IMR-90 (cell line): ENCODE measurements around the gene NRIP3. TPM values are rescaled to one million over a fixed set of nuclear protein-coding genes. Genes with fewer than 3 reads are reported as not detected.
A peak's percentile ranks its signal among the peaks of the same experiment; 100 is the strongest.

Source experiments
- ATAC-seq: fragments of 200-7000 bp; cut with Tn5 transposase; 2 replicates; pipeline ENCODE4 v1.9.1; 2020; ENCODE audit warnings: low read depth, mild to moderate bottlenecking, moderate library complexity
- BruUV-seq: library from RNA; stranded (reverse); fragments of 400-500 nt; replicated peaks from 2 replicates; lab custom pipeline; 2021; lab: Mats Ljungman, UMichigan
- CTCF ChIA-PET: fragments of 300-600 bp; formaldehyde crosslinking; extraction: SDS; loops from one replicate; lab custom pipeline; 2021; ENCODE audit warnings: antibody characterized with exemption; lab: Yijun Ruan, JAX
- POLR2A ChIA-PET: fragments of 300-600 bp; sonication (Branson Sonifier 250); formaldehyde crosslinking; loops from one replicate; lab custom pipeline; 2022; ENCODE audit warnings: antibody characterized with exemption; ENCODE audit not compliant: unreplicated experiment; lab: Charles Lee
- DNase-seq: peaks from one replicate; pipeline ENCODE4 v3.0.0; 2013
- H2AFZ ChIP-seq: replicated peaks from 2 replicates; pipeline ENCODE3; 2013; ENCODE audit warnings: low read length, mild to moderate bottlenecking; ENCODE audit not compliant: poor library complexity
- H2AK5ac ChIP-seq: 2 replicates; pipeline ENCODE4 v1.6.1; 2013; ENCODE audit warnings: low read depth, low read length, inconsistent platforms
- H2AK9ac ChIP-seq: replicated peaks from 2 replicates; pipeline ENCODE3; 2013; ENCODE audit warnings: mild to moderate bottlenecking, low read depth, low read length, moderate library complexity; ENCODE audit not compliant: poor library complexity
- H2BK120ac ChIP-seq: 2 replicates; pipeline ENCODE4 v1.6.1; 2013; ENCODE audit warnings: low read depth, low read length, inconsistent platforms
- H2BK15ac ChIP-seq: 3 replicates; pipeline ENCODE4 v1.6.1; 2013; ENCODE audit warnings: low read depth, low read length, inconsistent platforms
- H2BK20ac ChIP-seq: 2 replicates; pipeline ENCODE4 v1.6.1; 2013; ENCODE audit warnings: low read depth, mild to moderate bottlenecking, inconsistent platforms, low read length, moderate library complexity
- H2BK5ac ChIP-seq: 2 replicates; pipeline ENCODE4 v1.6.1; 2013; ENCODE audit warnings: mild to moderate bottlenecking, low read depth, low read length, inconsistent platforms; ENCODE audit not compliant: poor library complexity, severe bottlenecking
- H3K14ac ChIP-seq: replicated peaks from 2 replicates; pipeline ENCODE4 v1.6.1; 2013; ENCODE audit warnings: low read depth, low read length, inconsistent platforms
- H3K18ac ChIP-seq: 2 replicates; pipeline ENCODE4 v1.6.1; 2013; ENCODE audit warnings: low read depth, low read length, control low read depth
- H3K23ac ChIP-seq: 2 replicates; pipeline ENCODE4 v1.6.1; 2013; ENCODE audit warnings: low read depth, low read length, inconsistent platforms
- H3K27ac ChIP-seq: 2 replicates; pipeline ENCODE4 v1.5.1; 2013; ENCODE audit warnings: mild to moderate bottlenecking, control low read depth, low read length; ENCODE audit not compliant: insufficient read depth
- H3K27me3 ChIP-seq: 2 replicates; pipeline ENCODE4 v1.6.1; 2013; ENCODE audit warnings: low read length; ENCODE audit not compliant: control insufficient read depth, insufficient read depth
- H3K36me3 ChIP-seq: 2 replicates; pipeline ENCODE4 v1.6.1; 2013; ENCODE audit warnings: low read length, mixed read lengths; ENCODE audit not compliant: control insufficient read depth, insufficient read depth
- H3K4ac ChIP-seq: 2 replicates; pipeline ENCODE4 v1.6.1; 2013; ENCODE audit warnings: low read depth, low read length, inconsistent platforms
- H3K4me1 ChIP-seq: 2 replicates; pipeline ENCODE4 v1.6.1; 2013; ENCODE audit warnings: low read length, mixed read lengths; ENCODE audit not compliant: control insufficient read depth, insufficient read depth
- H3K4me2 ChIP-seq: 2 replicates; pipeline ENCODE4 v1.6.1; 2013; ENCODE audit warnings: low read depth, mild to moderate bottlenecking, control low read depth, low read length, moderate library complexity
- H3K4me3 ChIP-seq: 2 replicates; pipeline ENCODE4 v1.5.1; 2013; ENCODE audit warnings: low read depth, mild to moderate bottlenecking, control low read depth, low read length, moderate library complexity; ENCODE audit not compliant: insufficient read depth
- H3K56ac ChIP-seq: 2 replicates; pipeline ENCODE4 v1.6.1; 2013; ENCODE audit warnings: low read length, inconsistent platforms; ENCODE audit not compliant: insufficient read depth; ENCODE audit errors: extremely low read depth
- H3K79me1 ChIP-seq, 2 experiments: 2 replicates each; pipeline ENCODE4 v1.6.1; 2013; ENCODE audit warnings: low read length in 2 of 2, inconsistent platforms in 1 of 2, low read depth in 1 of 2
- H3K9ac ChIP-seq: 2 replicates; pipeline ENCODE4 v1.6.1; 2013; ENCODE audit warnings: low read depth, low read length, control low read depth
- H3K9me1 ChIP-seq: 2 replicates; pipeline ENCODE4 v1.6.1; 2013; ENCODE audit warnings: low read length, inconsistent platforms; ENCODE audit not compliant: insufficient read depth
- H3K9me3 ChIP-seq: 2 replicates; pipeline ENCODE4 v1.6.1; 2013; ENCODE audit warnings: low read length; ENCODE audit not compliant: control insufficient read depth, insufficient read depth
- H4K20me1 ChIP-seq: 2 replicates; pipeline ENCODE4 v1.6.1; 2013; ENCODE audit warnings: low read length, inconsistent platforms; ENCODE audit not compliant: insufficient read depth
- H4K5ac ChIP-seq: 2 replicates; pipeline ENCODE4 v1.6.1; 2013; ENCODE audit warnings: mild to moderate bottlenecking, low read depth, low read length, control low read depth
- H4K8ac ChIP-seq, 2 experiments: 2 replicates each; pipeline ENCODE4 v1.6.1; 2013; ENCODE audit warnings: low read depth in 2 of 2, low read length in 2 of 2, control low read depth in 1 of 2, inconsistent platforms in 1 of 2
- H4K91ac ChIP-seq: 2 replicates; pipeline ENCODE4 v1.6.1; 2013; ENCODE audit warnings: low read depth, low read length, inconsistent platforms; ENCODE audit not compliant: insufficient read depth
- MAZ ChIP-seq: IDR thresholded peaks from 2 replicates; pipeline ENCODE4 v1.6.1; 2012; ENCODE audit warnings: low read depth, mild to moderate bottlenecking, low read length, improper control_type of control experiment, moderate library complexity, borderline replicate concordance
- MXI1 ChIP-seq: IDR thresholded peaks from 2 replicates; pipeline ENCODE4 v1.6.1; 2012; ENCODE audit warnings: low read depth, mild to moderate bottlenecking, low read length, moderate library complexity, borderline replicate concordance
- POLR2A ChIP-seq: IDR thresholded peaks from 2 replicates; pipeline ENCODE4 v1.6.1; 2012; ENCODE audit warnings: mild to moderate bottlenecking, low read depth, low read length
- RAD21 ChIP-seq: IDR thresholded peaks from 2 replicates; pipeline ENCODE4 v1.6.1; 2012; ENCODE audit warnings: low read length, improper control_type of control experiment
- RCOR1 ChIP-seq: IDR thresholded peaks from 2 replicates; pipeline ENCODE4 v1.6.1; 2012; ENCODE audit warnings: mild to moderate bottlenecking, low read length, improper control_type of control experiment; ENCODE audit not compliant: insufficient replicate concordance
- WGBS, 2 experiments: methylation state at CpG; one replicate each; pipeline versions ENCODE4 v1.1.5 to v1.1.7; 2013; ENCODE audit warnings: missing lambda C conversion rate in 2 of 2; ENCODE audit not compliant: insufficient read length in 1 of 2; ENCODE audit errors: extremely low coverage in 2 of 2; 5-methylcytosine and 5-hydroxymethylcytosine counted together
- dilution Hi-C: fragments of 300-500 bp; cut with HindIII; formaldehyde crosslinking; loops from one replicate; pipeline ENCODE4 v1.14.3; 2018; ENCODE audit warnings: low sequenced_read_pairs; ENCODE audit not compliant: unreplicated experiment
- in situ Hi-C: fragments of 300-500 bp; cut with MboI; formaldehyde crosslinking; loops from 3 replicates; pipeline ENCODE4 v1.14.3; 2019; ENCODE audit warnings: low sequenced_read_pairs, inconsistent platforms, mixed read lengths
- intact Hi-C: fragments of 100-400 bp; cut with micrococcal nuclease; formaldehyde crosslinking; loops from 2 replicates; pipeline ENCODE4 v1.10.0; 2022
- polyA plus RNA-seq, 3 experiments: library from polyadenylated mRNA; depleted of rRNA; stranded (reverse); fragments of >200 nt; gene quantifications; 2 replicates each; pipeline ENCODE4 v1.2.3, GENCODE V29; 2012; ENCODE audit warnings: low replicate concordance in 1 of 3
- total RNA-seq: library from RNA; depleted of rRNA; stranded (reverse); fragments of >200 nt; gene quantifications from 2 replicates; pipeline ENCODE4 v1.2.3, GENCODE V29; 2012
- TF ChIP-seq, protein P1 (sequence below): fragments of 150-350 bp; IDR thresholded peaks from 2 replicates; pipeline ENCODE4 v1.6.1; 2017; ENCODE audit warnings: mild to moderate bottlenecking, antibody characterized with exemption, low read length, low read depth

The NRIP3 gene
- total and polyA plus RNA-seq, 2 of the 4 experiments (the other 2 are of a cell fraction), result 11.5 to 43.6 TPM

DNA sequence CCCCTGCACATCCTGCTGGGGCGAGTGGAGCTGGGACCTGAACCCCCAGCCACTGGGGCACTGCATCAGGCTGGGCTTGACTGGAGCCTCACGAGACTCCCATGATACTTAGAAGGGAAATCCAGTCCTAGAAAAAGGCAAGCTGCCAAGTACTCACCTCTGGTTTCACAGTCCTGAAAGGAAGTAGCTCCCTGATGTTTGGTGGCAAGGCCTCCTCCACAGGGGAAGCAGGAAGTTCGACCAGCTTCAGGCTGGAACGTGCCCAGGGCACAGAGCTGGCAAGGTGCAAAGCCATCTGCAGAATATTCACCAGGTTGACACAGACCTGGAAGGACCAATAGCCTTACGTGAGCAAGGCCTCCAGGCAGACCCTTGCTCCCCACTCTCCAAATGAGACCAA, 26.8 kb upstream of the NRIP3 start:
- CTCF ChIA-PET, result no interaction called here

More for the DNA sequence above, 26.8 kb upstream of the NRIP3 start:
- no TSS peak for BruUV-seq
- H2AK9ac ChIP-seq, result no peak overlapping the region
- no peaks in the 10 kb centered on the region for H3K4me1 ChIP-seq
- in situ Hi-C loops, result no loop called here
- H4K20me1 ChIP-seq, result no peaks in the 10 kb centered on the region
- POLR2A ChIA-PET, result no interaction called here
- no peak overlapping the region for H2AK5ac ChIP-seq
- WGBS, 2 experiments, result 100% methylated on average over 1 of the region's 5 CpGs; no CpG with 5 or more reads in 1 of the 2 experiments
- DNase-seq, result no peak
- H4K5ac ChIP-seq, result no peak overlapping the region
- no peak overlapping the region for H2BK120ac ChIP-seq
- H2BK15ac ChIP-seq, result no peak overlapping the region
- intact Hi-C loops, result no loop called here
- H3K36me3 ChIP-seq, result no peaks in the 10 kb centered on the region
- H2BK5ac ChIP-seq, result no peak overlapping the region
- H3K23ac ChIP-seq, result no peak overlapping the region
- H3K9me3 ChIP-seq, result no peaks in the 10 kb centered on the region
- no peaks in the 10 kb centered on the region for H3K27me3 ChIP-seq
- no peak overlapping the region for H4K8ac ChIP-seq
- dilution Hi-C loops, result no loop called here
- no peak overlapping the region for H3K9ac ChIP-seq
- H3K79me1 ChIP-seq, result no peaks in the 10 kb centered on the region
- H3K9me1 ChIP-seq, result peaks cover 5% of the 10 kb centered on the region
- H3K18ac ChIP-seq, result no peak overlapping the region
- H3K56ac ChIP-seq, result no peak overlapping the region
- H3K4me2 ChIP-seq, result no peak overlapping the region
- no peak for TF ChIP-seq MXI1
- no peak for TF ChIP-seq RCOR1
- TF ChIP-seq, protein P1, sequence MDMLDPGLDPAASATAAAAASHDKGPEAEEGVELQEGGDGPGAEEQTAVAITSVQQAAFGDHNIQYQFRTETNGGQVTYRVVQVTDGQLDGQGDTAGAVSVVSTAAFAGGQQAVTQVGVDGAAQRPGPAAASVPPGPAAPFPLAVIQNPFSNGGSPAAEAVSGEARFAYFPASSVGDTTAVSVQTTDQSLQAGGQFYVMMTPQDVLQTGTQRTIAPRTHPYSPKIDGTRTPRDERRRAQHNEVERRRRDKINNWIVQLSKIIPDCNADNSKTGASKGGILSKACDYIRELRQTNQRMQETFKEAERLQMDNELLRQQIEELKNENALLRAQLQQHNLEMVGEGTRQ, result no peak
- no peak for TF ChIP-seq POLR2A
- no peak for TF ChIP-seq MAZ
- no peak for TF ChIP-seq RAD21
- no peak overlapping the region for H2BK20ac ChIP-seq
- H3K27ac ChIP-seq, result no peak overlapping the region
- ATAC-seq, result no peak
- no peak overlapping the region for H4K91ac ChIP-seq
- H3K14ac ChIP-seq, result no peak overlapping the region
- H3K4ac ChIP-seq, result no peak overlapping the region
- no peak overlapping the region for H3K4me3 ChIP-seq
- H2AFZ ChIP-seq, result peak overlapping the region; percentile 10
